GM21367 (cell line): ENCODE results near the gene ENKD1.
"Not testable (repeated sequence)": the region's sequence is repeated elsewhere in the genome, so short reads cannot be mapped to it uniquely, and the experiment has no call there.

ENCODE experiments used
- ATAC-seq: cut with Tn5 transposase; IDR thresholded peaks from one replicate; pipeline ENCODE4 v1.9.1; 2021; ENCODE audit not compliant: unreplicated experiment

The ENKD1 gene, protein sequence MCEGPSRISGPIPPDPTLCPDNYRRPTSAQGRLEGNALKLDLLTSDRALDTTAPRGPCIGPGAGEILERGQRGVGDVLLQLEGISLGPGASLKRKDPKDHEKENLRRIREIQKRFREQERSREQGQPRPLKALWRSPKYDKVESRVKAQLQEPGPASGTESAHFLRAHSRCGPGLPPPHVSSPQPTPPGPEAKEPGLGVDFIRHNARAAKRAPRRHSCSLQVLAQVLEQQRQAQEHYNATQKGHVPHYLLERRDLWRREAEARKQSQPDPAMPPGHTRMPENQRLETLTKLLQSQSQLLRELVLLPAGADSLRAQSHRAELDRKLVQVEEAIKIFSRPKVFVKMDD

GRCh38 chr16:67666559-67667452 lies at the start of gene ENKD1, which contains the start of gene C16orf86:
Gene ENKD1, minus strand, starts transcription at chr16:67666750. Its CDS starts 308 bp downstream, at chr16:67666442.
Gene C16orf86, plus strand, starts transcription at chr16:67666814. Its CDS starts 157 bp downstream, at chr16:67666971.
- peak; percentile 39 for ATAC-seq

DNA sequence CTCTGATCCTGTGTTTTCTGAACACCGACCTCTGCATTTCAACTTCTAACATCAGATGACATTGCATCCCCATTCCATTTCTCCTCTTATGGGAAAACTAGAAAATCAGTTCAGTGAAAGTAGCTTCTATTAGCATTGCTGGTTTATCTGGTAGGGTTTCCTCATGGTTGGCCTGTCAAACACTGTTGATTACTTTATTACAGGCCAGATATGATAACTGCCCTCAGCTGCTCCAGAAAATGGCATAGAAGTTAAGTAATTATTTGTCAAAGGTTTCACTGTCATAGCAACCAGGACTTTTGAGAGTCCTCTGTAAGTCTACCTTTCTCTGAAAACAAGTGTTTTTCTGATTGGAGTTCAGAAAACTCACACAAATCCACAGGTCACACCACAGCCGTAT lies 49.5 kb upstream of the ENKD1 start:
- no peak for ATAC-seq

GRCh38 chr16:67714522-67714921 lies 48.0 kb upstream of the ENKD1 start:
- ATAC-seq, result no peak

GRCh38 chr16:67713647-67714273 lies 47.2 kb upstream of the ENKD1 start:
- no peak for ATAC-seq

- ATAC-seq, result no peak
Measured at GRCh38 chr16:67710607-67711006, 44.1 kb upstream of the ENKD1 start.

- ATAC-seq, result no peak
Measured at GRCh38 chr16:67709050-67709449, 42.5 kb upstream of the ENKD1 start.

GRCh38 chr16:67708368-67708771 lies 41.8 kb upstream of the ENKD1 start:
- ATAC-seq, result no peak

DNA sequence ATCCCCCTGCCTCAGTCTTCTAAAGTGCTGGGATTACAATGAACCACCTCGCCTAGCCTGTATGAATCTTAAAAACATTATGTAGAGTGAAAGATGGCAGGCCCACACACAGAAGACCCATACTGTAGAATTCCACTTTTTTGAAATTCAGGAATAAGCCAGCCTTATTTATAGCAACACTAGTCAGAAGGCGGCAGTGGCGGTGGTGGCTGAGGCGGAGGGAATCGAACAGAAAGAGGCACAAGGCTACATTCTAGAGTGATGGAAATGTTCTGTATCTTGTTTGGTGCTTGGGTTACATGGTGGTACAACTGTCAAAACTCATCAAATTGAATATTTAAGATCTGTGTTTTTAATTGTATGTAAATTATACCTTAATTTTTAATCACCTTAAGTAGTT lies 41.2 kb upstream of the ENKD1 start:
- ATAC-seq, result no peak

DNA sequence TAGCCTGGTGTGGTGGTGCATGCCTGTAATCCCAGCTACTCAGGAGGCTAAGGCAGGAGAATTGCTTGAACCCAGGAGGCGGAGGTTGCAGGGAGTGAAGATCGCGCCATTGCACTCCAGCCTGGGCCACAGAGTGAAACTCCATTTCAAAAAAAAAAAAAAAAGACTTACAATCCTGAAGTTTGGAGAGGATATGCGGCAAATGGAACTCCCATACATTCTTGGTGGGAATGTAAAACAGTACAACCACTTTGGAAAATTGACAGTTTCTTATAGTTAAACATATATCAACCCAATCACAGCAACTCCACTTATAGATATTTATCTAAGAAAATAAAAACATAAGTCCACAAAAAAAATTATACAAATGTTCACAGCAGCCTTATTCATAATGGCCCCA lies 40.7 kb upstream of the ENKD1 start:
- no peak for ATAC-seq

- ATAC-seq, result no peak
Measured at GRCh38 chr16:67704110-67704509, 37.6 kb upstream of the ENKD1 start.

DNA sequence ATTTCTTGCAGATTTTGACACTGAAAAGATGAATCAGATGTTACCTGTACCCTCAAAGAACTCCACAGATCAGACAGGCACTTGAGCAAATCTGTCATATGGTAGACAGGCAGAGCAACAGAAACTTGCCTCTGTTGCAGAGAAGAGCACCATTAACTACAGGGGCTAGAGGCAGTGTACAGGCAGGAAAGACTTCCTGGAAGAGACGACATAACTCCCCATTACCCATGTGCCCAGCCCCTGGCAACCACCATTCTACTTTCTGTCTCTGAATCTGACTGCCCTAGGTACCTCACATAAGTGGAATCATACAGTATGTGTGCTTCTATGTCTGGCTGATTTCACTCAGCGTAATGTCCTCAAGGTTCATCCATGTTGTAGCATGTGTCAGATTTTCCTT lies 37.1 kb upstream of the ENKD1 start:
- no peak for ATAC-seq

DNA sequence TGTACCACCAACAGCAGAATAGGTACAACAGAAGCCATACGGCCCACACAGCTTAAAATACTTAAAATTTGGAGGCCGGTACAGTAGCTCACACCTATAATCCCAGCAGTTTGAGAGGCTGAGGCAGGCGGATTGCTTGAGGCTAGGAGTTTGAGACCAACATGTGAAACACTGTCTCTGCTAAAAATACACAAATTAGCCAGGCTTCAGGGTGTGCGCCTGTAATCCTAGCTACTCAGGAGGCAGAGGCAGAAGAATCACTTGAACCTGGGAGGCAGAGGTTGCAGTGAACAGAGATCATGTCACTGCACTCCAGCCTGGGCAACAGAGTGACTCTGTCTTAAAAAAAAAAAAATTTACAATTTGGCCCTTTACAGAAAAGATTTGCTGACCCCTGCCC lies 35.6 kb upstream of the ENKD1 start:
- no peak for ATAC-seq

GRCh38 chr16:67701420-67701819 lies 34.9 kb upstream of the ENKD1 start:
- no peak for ATAC-seq

DNA sequence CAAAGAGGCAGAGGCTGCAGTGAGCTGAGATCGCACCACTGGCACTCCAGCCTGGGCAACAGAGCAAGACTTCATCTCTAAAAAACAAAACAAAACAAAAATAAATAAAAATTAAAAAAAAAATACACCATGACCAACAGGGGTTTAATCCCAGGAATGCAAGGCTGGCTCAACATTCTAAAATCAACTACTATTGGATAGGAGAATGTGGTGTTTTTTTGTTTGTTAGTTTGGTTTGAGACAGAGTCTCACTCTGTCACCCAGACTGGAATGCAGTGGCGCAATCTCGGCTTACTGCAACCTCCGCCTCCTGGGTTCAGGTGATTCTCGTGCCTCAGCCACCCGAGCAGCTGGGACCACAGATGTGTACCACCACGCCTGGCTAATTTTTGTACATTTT lies 32.7 kb upstream of the ENKD1 start:
- ATAC-seq, result no peak

DNA sequence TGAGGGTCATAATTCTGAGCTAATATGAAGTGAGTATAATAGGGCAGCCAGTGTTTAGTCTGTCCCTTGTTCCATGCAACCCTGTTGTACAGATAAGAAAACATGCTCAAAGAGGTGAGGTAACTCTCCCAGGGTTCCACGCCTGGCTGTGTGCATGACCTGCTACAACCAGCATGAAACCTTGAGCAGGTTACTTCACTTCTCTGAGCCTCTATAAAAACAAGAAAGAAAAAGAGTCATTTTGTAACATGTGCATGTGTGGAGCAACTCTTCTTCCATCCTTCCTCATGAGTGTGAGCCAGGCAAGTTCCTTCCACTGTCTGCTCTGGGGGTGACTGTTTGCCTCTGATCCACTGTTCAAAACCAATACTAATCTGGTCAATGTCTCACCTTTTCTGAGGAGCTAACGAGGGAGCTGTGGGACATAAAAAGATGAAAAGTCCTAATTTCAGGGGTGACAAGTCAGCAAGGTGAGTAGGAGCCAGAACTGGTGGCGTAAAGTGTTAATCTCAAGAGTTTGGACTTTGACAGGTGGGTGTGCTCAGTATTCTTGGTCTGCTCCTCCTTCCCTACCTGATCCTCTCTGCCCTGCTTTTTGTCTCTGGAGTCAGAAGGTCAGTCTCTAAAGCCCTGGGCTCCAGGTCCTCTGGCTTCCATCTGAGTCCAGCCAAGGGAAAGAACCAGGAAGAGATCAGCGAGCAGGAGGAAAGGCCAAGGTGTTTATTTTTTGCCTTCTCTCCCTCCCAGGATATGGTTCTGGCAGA lies 31.1 kb upstream of the ENKD1 start:
- no peak for ATAC-seq

- no peak for ATAC-seq
Measured at GRCh38 chr16:67694611-67695010, 28.1 kb upstream of the ENKD1 start.

DNA sequence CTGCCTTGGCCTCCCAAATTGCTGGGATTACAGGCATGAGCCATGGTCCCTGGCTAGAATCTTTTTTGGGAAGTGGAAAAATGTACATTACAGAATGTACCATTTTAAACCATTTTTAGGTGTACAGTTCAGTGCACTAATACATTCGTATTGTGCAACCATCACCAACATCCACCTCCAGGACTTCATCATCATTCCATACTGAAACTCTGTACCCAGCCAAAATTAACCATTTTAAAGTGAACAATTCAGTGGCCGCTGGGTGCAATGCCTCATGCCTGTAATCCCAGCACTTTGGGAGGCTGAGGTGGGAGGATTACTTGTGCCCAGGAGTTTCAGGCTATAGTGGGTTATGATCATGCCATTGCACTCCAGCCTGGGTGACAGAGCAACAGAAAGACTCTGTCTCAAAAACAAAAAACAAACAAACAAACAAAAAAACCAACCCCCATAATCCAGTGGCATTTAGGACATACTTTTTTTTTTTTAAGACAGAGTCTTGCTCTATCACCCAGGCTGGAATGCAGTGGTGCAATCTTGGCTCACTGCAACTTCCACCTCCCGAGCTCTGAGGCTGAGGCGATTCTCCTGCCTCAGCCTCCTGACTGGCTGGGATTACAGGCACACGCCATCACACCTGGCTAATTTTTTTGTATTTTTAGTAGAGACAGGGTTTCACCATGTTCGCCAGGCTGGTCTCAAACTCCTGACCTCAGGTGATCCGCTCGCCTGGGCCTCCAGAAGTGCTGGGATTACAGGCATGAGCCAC lies 27.2 kb upstream of the ENKD1 start:
- not testable (repeated sequence) for ATAC-seq

DNA sequence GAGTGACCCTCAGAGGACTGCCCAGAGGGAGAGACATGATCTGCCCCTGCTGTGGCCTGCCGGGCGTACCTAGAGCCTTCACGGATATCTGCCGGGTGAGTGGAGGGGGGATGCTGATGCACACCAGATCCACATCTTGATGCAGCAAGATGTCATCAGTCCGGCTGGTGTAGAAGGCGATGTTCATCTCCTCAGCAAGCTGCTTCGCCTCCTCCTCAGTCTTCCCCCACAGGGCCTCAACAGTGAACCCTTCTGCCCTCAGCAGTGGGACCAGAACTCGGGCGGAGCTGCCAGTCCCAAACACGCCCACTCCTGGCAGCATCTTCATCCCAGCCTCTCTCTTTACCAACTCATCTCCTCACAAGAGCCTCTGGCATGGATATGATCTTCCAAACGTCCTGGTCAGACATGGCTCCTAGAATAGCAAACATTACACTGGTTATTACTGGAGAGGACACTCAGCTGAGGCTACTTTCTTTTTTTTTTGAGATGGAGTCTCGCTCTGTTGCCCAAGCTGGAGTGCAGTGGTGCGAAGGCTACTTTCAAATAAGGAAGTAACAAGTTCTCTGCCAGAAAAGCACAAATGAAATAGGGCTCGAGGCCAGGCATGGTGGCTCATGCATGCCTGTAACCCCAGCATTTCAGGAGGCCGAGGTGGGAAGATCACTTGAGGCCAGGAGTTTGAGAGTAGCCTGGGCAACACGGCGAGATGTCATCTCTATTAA lies 19.0 kb upstream of the ENKD1 start:
- ATAC-seq, result no peak

DNA sequence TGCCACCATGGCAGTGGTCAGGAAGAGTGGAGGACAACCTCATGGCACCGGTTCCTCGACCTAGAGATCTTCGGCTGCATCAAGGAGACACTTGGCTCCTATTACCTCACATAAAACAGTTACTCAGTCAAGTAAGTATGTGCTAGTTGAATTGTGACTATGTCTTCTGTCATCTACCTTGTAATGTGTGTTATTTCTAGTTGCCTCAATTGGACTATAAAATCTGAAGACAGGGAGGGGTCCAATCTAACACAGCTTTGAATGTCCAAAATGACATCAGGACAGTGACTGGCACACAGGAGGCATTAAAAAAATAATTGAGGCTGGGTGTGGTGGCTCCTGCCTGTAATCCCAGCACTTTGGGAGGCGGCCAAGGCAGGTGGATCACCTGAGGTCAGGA lies 17.2 kb upstream of the ENKD1 start:
- no peak for ATAC-seq
